ENCODE results near the gene C1orf174. TPM values are rescaled to one million over a fixed set of nuclear protein-coding genes. Genes with fewer than 3 reads are reported as not detected.
A peak's percentile ranks its signal among the peaks of the same experiment; 100 is the strongest.

Gene C1orf174
- total RNA-seq = 19.8 TPM
- long read RNA-seq, transcript C1orf174-201 (4 exons, 1,666 nt) = major isoform, 39 of 44 reads
- long read RNA-seq, partial matches to known transcripts = 1 of 44 reads
- long read RNA-seq, other reads (novel, unspliced or antisense) = 3 of 44 reads

- Histone ChIP-seq H3K27me3 (ENCODE audit: low read depth) (no peaks in the 10 kb centered on the region), H3K4me1 (peaks cover 13% of the 10 kb centered on the region), H3K4me3 (peak within 1 kb of the TSS; percentile 99), H3K36me3 (no peaks in the 10 kb centered on the region), H3K9me3 (peaks cover 6% of the 10 kb centered on the region), H3K27ac (peak within 1 kb of the TSS; percentile 96)
- TF ChIP-seq CTCF (IDR thresholded peaks at IDR 0.05) = no peak
- intact Hi-C loops (cut with DNase I) = no loop called here
- DNase-seq (peak; percentile 96), ATAC-seq (peak; percentile 94)
These were observed at the start of gene C1orf174 for GRCh38 chr1:3900150-3900968. C1orf174 (minus strand) TSS chr1:3900272; CDS start chr1:3900186, 86 bp downstream.

- H3K9me3 ChIP-seq = no peaks in the 10 kb centered on the region
- intact Hi-C loops (cut with DNase I) = no loop called here
- DNase-seq (no peak), ATAC-seq (no peak)
- no peaks in the 10 kb centered on the region for H3K36me3 ChIP-seq
- no peak overlapping the region for H3K27ac ChIP-seq
- H3K4me1 ChIP-seq = no peaks in the 10 kb centered on the region
- TF ChIP-seq CTCF (IDR thresholded peaks at IDR 0.05) = no peak
- peaks cover 36% of the 10 kb centered on the region for H3K27me3 ChIP-seq (ENCODE audit: low read depth)
- no peak overlapping the region for H3K4me3 ChIP-seq
These were observed 48.3 kb upstream of the C1orf174 start for GRCh38 chr1:3948344-3948743.

DNA sequence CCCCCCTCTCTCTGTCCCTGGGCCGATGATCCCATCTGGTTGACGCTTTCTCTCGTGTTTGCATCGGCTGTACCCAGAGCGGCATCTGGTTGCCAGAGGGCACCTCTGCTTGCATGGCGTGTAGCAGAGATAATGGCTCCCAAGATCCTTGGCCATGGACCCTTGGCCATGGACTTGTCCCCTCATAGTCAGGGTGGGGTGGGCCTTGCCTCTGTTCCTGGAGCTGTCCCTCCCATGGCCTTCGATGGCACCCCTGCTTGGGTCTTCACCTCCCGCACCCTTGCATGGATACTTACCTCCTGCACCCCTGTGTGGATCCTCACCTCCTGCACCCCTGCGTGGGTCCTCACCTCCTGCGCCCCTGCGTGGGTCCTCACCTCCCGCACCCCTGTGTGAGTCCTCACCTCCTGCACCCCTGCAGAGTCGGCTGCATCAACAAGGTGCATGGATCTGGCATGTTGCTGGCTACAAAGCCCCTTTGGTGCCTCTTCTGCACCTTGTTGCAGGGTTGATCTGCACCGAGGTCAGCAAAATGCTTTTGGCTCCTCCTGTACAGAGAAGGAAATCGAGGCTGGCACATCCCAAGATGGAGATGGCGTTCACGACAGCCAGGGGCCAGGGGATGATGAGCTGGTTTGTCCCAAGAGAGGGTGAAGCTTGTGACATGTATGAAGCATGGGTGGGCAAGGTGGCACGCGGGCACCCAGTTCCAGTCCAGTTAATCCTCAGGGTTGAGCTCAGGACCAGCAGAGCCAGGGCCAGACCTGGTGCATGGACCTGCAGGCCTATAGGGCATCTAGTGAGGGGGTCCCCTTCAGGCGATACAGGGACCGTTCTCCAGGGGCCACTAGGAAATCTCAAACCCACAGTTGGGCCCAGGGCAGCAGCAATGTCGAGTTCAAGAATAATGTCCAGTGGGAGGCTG is 46.1 kb upstream of the C1orf174 start:
- ATAC-seq (no peak), DNase-seq (no peak)
- no peaks in the 10 kb centered on the region for H3K36me3 ChIP-seq
- no peaks in the 10 kb centered on the region for H3K4me1 ChIP-seq
- no peak for TF ChIP-seq CTCF (IDR thresholded peaks at IDR 0.05)
- intact Hi-C loops (cut with DNase I) = no loop called here
- peaks cover 34% of the 10 kb centered on the region for H3K27me3 ChIP-seq (ENCODE audit: low read depth)
- no peak overlapping the region for H3K27ac ChIP-seq
- H3K9me3 ChIP-seq = no peaks in the 10 kb centered on the region
- no peak overlapping the region for H3K4me3 ChIP-seq

GRCh38 chr1:3945222-3945621 is 45.1 kb upstream of the C1orf174 start:
- DNase-seq (no peak), ATAC-seq (no peak)
- Histone ChIP-seq H3K4me3 (no peak overlapping the region), H3K36me3 (no peaks in the 10 kb centered on the region), H3K27me3 (ENCODE audit: low read depth) (peaks cover 40% of the 10 kb centered on the region), H3K27ac (no peak overlapping the region), H3K9me3 (no peaks in the 10 kb centered on the region), H3K4me1 (no peaks in the 10 kb centered on the region)
- intact Hi-C loops (cut with DNase I) = no loop called here
- no peak for TF ChIP-seq CTCF (IDR thresholded peaks at IDR 0.05)

- Histone ChIP-seq H3K36me3 (no peaks in the 10 kb centered on the region), H3K27ac (no peak overlapping the region), H3K4me1 (no peaks in the 10 kb centered on the region), H3K4me3 (no peak overlapping the region), H3K9me3 (no peaks in the 10 kb centered on the region), H3K27me3 (ENCODE audit: low read depth) (peaks cover 44% of the 10 kb centered on the region)
- DNase-seq (no peak), ATAC-seq (no peak)
- intact Hi-C loops (cut with DNase I) = no loop called here
- TF ChIP-seq CTCF (IDR thresholded peaks at IDR 0.05) = no peak
These were observed 44.6 kb upstream of the C1orf174 start for GRCh38 chr1:3944578-3945125.
